ENCODE data around the gene RGR.

Gene RGR

DNA sequence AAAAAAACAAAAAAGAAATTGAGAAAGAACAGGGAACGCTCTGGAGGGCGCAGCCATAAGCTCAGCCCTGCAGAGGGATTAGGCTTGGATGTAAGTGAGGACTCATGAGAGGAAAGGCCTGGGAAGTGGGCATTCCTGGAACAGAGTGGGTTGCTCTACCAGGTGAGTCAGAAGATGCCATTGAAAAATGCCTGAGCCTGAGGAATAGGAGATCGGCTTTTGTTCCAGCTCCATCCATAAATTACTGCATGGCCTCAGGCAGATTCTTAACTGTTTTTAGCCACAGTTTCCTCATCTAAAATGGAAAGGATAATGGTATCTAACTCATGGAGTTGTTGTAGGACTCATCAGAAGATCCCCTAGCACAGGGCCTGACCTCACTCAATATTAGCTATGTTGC is 1.1 kb upstream of the RGR start:
- Histone ChIP-seq H3K36me3 (ENCODE audit: control insufficient read depth, insufficient read depth, low read length) (no peaks in the 10 kb centered on the region), H3K4me1 (ENCODE audit: control insufficient read depth, insufficient read depth, low read length) (peaks cover 6% of the 10 kb centered on the region), H3K27me3 (ENCODE audit: control insufficient read depth, insufficient read depth, low read length) (no peaks in the 10 kb centered on the region), H3K4me3 (ENCODE audit: low read length) (no peak overlapping the region), H3K9ac (ENCODE audit: low read length) (no peak overlapping the region), H3K9me3 (ENCODE audit: control insufficient read depth, low read length) (no peaks in the 10 kb centered on the region)

DNA sequence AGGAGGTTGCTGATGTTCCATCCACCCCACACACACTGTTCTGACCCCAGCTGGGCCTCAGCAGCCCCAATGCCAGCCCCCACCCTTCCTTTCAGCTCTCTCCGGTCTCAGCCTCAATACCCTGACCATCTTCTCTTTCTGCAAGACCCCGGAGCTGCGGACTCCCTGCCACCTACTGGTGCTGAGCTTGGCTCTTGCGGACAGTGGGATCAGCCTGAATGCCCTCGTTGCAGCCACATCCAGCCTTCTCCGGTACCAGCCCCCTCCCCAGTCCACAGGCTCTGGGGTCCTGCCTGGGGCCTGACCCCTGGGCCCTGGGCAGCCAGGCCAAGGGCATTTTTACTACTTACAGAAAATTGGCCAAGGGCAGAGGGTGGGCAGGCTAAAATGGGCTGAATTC is 2.6 kb downstream of the RGR start:
- no peak overlapping the region for H3K4me3 ChIP-seq (ENCODE audit: low read length)
- H3K4me1 ChIP-seq (ENCODE audit: control insufficient read depth, insufficient read depth, low read length), result peaks cover 6% of the 10 kb centered on the region
- no peaks in the 10 kb centered on the region for H3K9me3 ChIP-seq (ENCODE audit: control insufficient read depth, low read length)
- H3K9ac ChIP-seq (ENCODE audit: low read length), result no peak overlapping the region
- no peaks in the 10 kb centered on the region for H3K27me3 ChIP-seq (ENCODE audit: control insufficient read depth, insufficient read depth, low read length)
- H3K36me3 ChIP-seq (ENCODE audit: control insufficient read depth, insufficient read depth, low read length), result no peaks in the 10 kb centered on the region

DNA sequence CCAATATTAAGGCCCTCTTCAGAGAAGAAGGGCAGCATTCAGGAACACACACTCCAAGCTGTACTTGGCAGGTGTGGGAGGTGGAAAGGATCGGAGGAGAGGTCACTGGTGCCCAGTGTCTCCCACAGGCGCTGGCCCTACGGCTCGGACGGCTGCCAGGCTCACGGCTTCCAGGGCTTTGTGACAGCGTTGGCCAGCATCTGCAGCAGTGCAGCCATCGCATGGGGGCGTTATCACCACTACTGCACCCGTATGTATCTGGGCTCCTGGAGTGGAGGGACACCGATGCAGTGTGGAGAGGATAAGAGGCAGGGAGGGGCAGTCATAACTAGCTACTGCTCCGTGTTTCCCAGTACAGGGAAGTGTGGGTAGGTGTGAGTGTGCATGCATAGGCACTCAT is 3.9 kb downstream of the RGR start:
- H3K36me3 ChIP-seq (ENCODE audit: control insufficient read depth, insufficient read depth, low read length), result no peaks in the 10 kb centered on the region
- no peak overlapping the region for H3K9ac ChIP-seq (ENCODE audit: low read length)
- H3K4me3 ChIP-seq (ENCODE audit: low read length), result no peak overlapping the region
- peaks cover 6% of the 10 kb centered on the region for H3K4me1 ChIP-seq (ENCODE audit: control insufficient read depth, insufficient read depth, low read length)
- H3K9me3 ChIP-seq (ENCODE audit: control insufficient read depth, low read length), result no peaks in the 10 kb centered on the region
- H3K27me3 ChIP-seq (ENCODE audit: control insufficient read depth, insufficient read depth, low read length), result no peaks in the 10 kb centered on the region

DNA sequence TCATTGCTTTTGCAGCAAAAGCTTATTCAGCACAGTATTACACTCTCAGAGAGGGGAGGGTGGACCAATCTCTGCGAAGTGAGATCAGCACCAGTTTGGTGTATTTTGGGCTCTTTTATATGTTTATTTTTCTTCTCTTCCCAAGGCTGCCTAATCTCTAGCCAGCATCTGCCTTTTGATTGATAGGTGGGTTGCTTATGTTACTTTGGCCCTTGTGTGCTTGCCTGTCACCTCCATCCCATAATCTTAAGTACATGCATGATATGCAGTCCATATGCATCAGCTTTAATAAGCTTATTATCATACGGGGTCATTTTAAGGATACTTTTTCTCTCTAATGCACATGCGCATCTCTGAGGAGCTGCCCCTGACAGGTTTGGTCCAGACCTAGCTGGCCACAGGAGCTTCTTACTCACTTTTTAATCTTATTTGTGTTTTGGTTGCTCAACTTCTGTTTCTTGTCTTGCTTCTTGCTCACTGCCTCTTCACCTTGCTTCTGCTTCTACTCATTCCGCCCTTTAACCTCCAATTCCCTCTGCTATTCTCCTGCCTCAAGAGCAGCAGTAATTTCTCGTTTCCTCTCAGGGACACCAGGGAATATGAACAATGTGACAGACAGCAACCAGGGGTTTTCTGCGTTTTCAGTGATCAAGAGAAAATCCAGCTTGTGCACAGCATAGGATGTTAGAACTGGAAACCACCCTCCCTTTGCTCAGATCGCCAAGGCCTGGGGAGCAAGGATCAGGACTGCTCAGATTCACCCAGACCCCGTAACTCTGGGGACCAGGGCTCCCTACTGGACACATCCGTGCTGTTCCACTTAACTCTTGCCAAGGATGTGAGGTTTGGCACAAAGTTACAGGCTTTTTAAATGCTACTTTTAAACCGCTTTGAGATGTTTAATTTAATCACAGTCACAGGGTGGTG is 10.0 kb downstream of the RGR start:
- no peak overlapping the region for H3K9ac ChIP-seq (ENCODE audit: low read length)
- no peak overlapping the region for H3K4me3 ChIP-seq (ENCODE audit: low read length)
- no peaks in the 10 kb centered on the region for H3K4me1 ChIP-seq (ENCODE audit: control insufficient read depth, insufficient read depth, low read length)
- no peaks in the 10 kb centered on the region for H3K27me3 ChIP-seq (ENCODE audit: control insufficient read depth, insufficient read depth, low read length)
- no peaks in the 10 kb centered on the region for H3K36me3 ChIP-seq (ENCODE audit: control insufficient read depth, insufficient read depth, low read length)
- no peaks in the 10 kb centered on the region for H3K9me3 ChIP-seq (ENCODE audit: control insufficient read depth, low read length)

DNA sequence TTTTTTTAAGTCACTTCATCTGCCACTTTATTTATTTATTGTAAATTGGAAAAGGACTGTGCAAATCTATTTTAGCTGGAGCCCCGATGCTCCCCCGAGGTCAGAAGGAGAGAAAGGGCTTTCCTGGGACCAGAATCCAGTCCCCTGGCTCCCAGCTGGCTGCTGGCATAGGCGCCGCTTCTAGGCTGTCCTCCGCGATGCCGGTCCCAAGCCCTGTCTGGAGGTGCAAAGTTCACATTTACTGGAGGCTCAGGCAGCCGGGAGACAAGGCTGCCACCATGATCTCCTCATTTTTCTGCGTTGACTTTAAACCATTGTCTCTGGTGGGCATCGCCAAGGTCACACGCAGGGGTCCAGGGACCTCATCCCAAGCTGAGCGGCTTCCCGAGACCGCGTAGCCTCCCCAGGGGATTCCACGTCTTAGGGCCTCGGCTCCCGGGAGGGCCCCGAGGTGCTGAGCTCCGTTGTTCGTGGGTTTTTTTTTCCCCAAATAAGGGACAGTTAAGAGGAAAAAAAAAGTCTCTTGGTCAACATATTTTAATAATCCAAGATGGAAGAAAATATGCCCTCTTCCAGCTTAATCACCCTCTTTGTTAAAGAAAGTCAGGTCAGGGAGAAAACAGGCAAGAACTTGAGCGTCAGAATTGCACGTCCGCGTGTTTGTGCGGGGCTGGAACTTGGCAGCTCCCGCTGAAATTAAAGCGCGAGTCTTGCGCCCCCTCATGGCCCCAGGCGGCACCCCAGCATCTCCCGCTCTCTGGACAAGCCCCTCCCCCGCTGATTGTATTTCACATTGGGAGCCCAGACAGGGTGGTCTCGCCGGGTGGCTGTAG is 11.9 kb downstream of the RGR start:
- Histone ChIP-seq H3K4me1 (ENCODE audit: control insufficient read depth, insufficient read depth, low read length) (no peaks in the 10 kb centered on the region), H3K9ac (ENCODE audit: low read length) (no peak overlapping the region), H3K27me3 (ENCODE audit: control insufficient read depth, insufficient read depth, low read length) (no peaks in the 10 kb centered on the region), H3K4me3 (ENCODE audit: low read length) (no peak overlapping the region), H3K9me3 (ENCODE audit: control insufficient read depth, low read length) (no peaks in the 10 kb centered on the region), H3K36me3 (ENCODE audit: control insufficient read depth, insufficient read depth, low read length) (no peaks in the 10 kb centered on the region)

DNA sequence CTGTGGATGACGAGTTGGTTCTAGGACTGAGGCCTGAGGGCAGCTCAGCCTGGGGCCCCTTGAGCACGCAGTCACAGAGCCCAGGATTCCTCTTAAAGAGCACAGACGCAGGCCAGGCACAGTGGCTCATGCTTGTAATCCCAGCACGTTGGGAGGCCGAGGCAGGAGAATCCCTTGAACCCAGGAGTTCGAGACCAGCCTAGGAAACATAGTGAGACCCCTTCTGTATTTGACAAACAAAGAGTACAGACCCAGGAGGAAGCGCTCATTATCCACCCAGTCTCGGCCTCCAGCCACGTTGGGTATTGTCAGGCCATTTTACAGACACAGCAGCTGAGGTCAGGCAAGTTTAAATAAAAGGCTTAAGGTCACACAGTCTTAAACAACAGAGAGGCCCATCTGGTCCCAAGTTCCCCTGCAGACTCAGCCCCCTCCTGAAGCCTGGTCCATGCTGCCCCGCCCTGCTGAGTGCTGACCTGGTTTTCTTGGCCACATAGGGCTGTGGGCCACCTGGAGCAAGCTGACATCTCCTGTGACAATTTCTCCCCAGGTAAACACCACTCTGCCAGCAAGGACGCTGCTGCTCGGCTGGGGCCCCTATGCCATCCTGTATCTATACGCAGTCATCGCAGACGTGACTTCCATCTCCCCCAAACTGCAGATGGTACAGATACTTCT is 12.6 kb downstream of the RGR start:
- Histone ChIP-seq H3K4me3 (ENCODE audit: low read length) (no peak overlapping the region), H3K4me1 (ENCODE audit: control insufficient read depth, insufficient read depth, low read length) (no peaks in the 10 kb centered on the region), H3K27me3 (ENCODE audit: control insufficient read depth, insufficient read depth, low read length) (no peaks in the 10 kb centered on the region), H3K9ac (ENCODE audit: low read length) (no peak overlapping the region), H3K36me3 (ENCODE audit: control insufficient read depth, insufficient read depth, low read length) (no peaks in the 10 kb centered on the region), H3K9me3 (ENCODE audit: control insufficient read depth, low read length) (no peaks in the 10 kb centered on the region)

DNA sequence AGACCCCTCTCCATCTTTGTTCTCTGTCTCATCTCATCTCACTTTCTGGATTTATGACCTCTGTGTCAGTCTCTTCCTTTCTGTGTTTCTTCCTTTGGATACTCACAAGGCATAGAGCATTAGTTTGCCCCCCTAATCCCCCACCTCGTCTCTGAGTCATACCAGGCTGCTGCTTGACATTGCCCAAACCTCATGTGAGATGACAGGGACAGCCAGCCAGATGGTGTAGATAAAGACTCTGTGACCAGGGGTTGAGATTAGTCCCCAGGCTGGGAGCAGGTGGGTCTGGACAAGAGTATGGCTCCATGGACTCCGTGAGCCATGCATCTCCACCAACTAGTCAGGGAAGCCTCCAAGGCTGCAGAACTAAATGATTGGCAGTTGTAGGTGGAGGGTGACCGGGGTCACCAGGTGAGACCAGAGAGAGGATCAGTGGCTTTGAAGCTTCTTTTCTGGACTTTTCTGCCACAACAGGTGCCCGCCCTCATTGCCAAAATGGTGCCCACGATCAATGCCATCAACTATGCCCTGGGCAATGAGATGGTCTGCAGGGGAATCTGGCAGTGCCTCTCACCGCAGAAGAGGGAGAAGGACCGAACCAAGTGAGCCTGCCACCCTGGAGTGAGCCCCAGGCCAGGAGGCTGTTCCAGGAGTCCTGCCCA is 13.3 kb downstream of the RGR start:
- no peaks in the 10 kb centered on the region for H3K9me3 ChIP-seq (ENCODE audit: control insufficient read depth, low read length)
- no peaks in the 10 kb centered on the region for H3K36me3 ChIP-seq (ENCODE audit: control insufficient read depth, insufficient read depth, low read length)
- no peaks in the 10 kb centered on the region for H3K27me3 ChIP-seq (ENCODE audit: control insufficient read depth, insufficient read depth, low read length)
- no peak overlapping the region for H3K4me3 ChIP-seq (ENCODE audit: low read length)
- H3K4me1 ChIP-seq (ENCODE audit: control insufficient read depth, insufficient read depth, low read length), result no peaks in the 10 kb centered on the region
- no peak overlapping the region for H3K9ac ChIP-seq (ENCODE audit: low read length)

DNA sequence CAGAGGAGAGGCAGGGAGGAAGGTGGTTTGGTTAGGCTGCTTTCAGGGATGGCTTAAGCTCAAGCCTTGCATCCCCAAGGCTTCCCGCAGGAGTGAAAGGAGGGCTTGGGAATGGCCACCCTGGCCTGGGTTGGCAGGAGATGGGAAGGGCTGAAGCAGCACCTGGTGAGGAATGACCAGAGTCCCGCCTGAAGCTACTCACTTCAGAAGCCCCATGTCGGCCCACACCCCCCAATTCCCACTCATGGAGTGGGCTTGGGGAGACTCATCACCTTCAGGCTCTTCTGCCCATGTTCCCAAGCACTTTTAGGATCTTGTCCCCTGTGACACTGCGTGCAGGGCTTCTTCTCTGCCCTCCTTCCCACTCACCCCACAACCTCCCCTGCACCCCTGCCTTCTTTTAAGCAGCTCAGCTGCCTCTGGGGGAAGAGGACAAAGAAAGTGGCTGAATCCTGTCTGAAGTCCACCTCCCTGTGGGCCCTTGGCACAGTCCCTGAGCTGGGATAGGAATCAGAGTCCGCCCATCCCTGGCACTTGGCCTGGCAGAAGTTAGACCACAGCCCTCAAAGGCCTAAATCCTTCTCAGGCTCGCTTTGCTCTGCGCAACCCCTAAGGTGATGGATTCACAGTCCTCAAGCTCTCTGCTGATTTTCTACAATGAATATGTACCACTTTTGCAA is 16.5 kb downstream of the RGR start:
- Histone ChIP-seq H3K9ac (ENCODE audit: low read length) (no peak overlapping the region), H3K4me1 (ENCODE audit: control insufficient read depth, insufficient read depth, low read length) (no peaks in the 10 kb centered on the region), H3K36me3 (ENCODE audit: control insufficient read depth, insufficient read depth, low read length) (no peaks in the 10 kb centered on the region), H3K4me3 (ENCODE audit: low read length) (no peak overlapping the region), H3K9me3 (ENCODE audit: control insufficient read depth, low read length) (no peaks in the 10 kb centered on the region), H3K27me3 (ENCODE audit: control insufficient read depth, insufficient read depth, low read length) (peaks cover 7% of the 10 kb centered on the region)

DNA sequence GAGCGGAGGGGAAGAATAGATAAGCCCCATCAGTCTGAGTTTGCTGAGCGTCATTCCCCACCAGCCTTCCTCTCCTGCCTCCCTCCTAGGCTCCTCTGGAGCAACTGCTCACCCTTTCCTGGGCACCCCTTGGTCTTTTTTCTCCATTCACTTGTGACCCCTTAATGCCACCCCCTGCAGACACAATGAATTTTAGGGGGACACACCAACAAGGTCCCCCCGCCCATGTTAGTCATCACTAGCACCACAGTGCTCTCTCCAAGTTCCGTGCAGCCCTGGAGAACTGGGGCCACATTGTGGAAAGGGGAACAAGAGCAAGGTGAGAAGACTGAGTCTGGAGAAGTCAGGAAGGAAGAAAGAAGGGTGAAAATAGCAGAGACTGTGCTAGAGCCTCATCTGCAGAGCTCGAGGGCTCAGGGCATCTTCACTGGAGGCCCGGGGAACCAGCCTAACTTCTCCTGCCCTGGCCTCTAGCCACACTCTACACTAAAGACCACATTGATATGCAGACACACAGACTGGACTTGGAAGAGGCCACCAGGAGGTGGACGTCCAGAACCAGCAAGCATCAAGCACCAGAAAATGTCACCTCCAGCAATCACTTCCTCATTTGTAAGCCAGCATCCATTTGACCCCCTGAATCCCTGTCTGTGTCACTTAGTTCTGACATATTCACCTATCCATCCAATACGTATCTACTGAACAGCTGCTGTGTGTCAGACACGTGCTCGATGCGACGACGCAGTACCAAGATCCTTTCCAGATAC is 17.5 kb downstream of the RGR start:
- Histone ChIP-seq H3K27me3 (ENCODE audit: control insufficient read depth, insufficient read depth, low read length) (peaks cover 7% of the 10 kb centered on the region), H3K4me1 (ENCODE audit: control insufficient read depth, insufficient read depth, low read length) (no peaks in the 10 kb centered on the region), H3K4me3 (ENCODE audit: low read length) (no peak overlapping the region), H3K36me3 (ENCODE audit: control insufficient read depth, insufficient read depth, low read length) (no peaks in the 10 kb centered on the region), H3K9ac (ENCODE audit: low read length) (no peak overlapping the region), H3K9me3 (ENCODE audit: control insufficient read depth, low read length) (no peaks in the 10 kb centered on the region)

DNA sequence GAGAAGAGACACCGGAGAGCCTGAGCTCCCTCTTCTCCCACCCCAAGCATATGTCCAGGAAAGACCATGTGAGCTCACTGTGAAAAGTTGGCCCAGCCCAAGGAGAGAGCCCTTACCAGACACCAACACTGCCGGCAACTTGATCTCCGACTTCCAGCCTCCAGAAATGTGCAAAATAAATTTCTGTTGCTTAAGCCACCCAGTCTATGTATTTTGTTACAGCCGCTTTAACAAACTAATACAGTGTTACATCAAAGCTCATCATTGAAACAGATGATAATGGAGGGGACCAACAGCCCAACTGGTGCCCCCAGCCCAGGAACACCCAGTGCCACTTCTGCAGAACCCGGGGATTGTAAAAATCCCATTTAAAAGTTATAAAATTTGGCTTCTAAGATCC is 18.9 kb downstream of the RGR start:
- peaks cover 7% of the 10 kb centered on the region for H3K27me3 ChIP-seq (ENCODE audit: control insufficient read depth, insufficient read depth, low read length)
- no peaks in the 10 kb centered on the region for H3K4me1 ChIP-seq (ENCODE audit: control insufficient read depth, insufficient read depth, low read length)
- no peaks in the 10 kb centered on the region for H3K36me3 ChIP-seq (ENCODE audit: control insufficient read depth, insufficient read depth, low read length)
- no peak overlapping the region for H3K4me3 ChIP-seq (ENCODE audit: low read length)
- H3K9me3 ChIP-seq (ENCODE audit: control insufficient read depth, low read length), result no peaks in the 10 kb centered on the region
- H3K9ac ChIP-seq (ENCODE audit: low read length), result no peak overlapping the region

Measured in mucosa of stomach (tissue), 1 donor.